ENCODE data around the gene DCLK1.

Gene DCLK1

GRCh38 chr13:36054041-36054440 is 77.1 kb downstream of the DCLK1 start:
- in situ Hi-C loops (cut with HindIII; ENCODE audit: low sequenced_read_pairs), result no loop called here

GRCh38 chr13:36051082-36051481 is 80.1 kb downstream of the DCLK1 start:
- in situ Hi-C loops (cut with HindIII; ENCODE audit: low sequenced_read_pairs), result no loop called here

- in situ Hi-C loops (cut with HindIII; ENCODE audit: low sequenced_read_pairs), result no loop called here
Measured at GRCh38 chr13:36046672-36047071, 84.5 kb downstream of the DCLK1 start.

- in situ Hi-C loops (cut with HindIII; ENCODE audit: low sequenced_read_pairs), result no loop called here
Measured at GRCh38 chr13:36038785-36039555, 92.2 kb downstream of the DCLK1 start.

GRCh38 chr13:36033035-36033434 is 98.1 kb downstream of the DCLK1 start:
- in situ Hi-C loops (cut with HindIII; ENCODE audit: low sequenced_read_pairs), result no loop called here

GRCh38 chr13:36031490-36031889 is 99.7 kb downstream of the DCLK1 start:
- in situ Hi-C loops (cut with HindIII; ENCODE audit: low sequenced_read_pairs), result no loop called here

GRCh38 chr13:36030670-36031331 is 100.4 kb downstream of the DCLK1 start:
- in situ Hi-C loops (cut with HindIII; ENCODE audit: low sequenced_read_pairs), result no loop called here

GRCh38 chr13:36029166-36029565 is 102.0 kb downstream of the DCLK1 start:
- in situ Hi-C loops (cut with HindIII; ENCODE audit: low sequenced_read_pairs), result no loop called here

GRCh38 chr13:36028359-36029025 is 102.7 kb downstream of the DCLK1 start:
- in situ Hi-C loops (cut with HindIII; ENCODE audit: low sequenced_read_pairs), result no loop called here

- in situ Hi-C loops (cut with HindIII; ENCODE audit: low sequenced_read_pairs), result no loop called here
Measured at GRCh38 chr13:36026531-36026930, 104.7 kb downstream of the DCLK1 start.

- in situ Hi-C loops (cut with HindIII; ENCODE audit: low sequenced_read_pairs), result no loop called here
Measured at GRCh38 chr13:36014763-36015162, 116.4 kb downstream of the DCLK1 start.

GRCh38 chr13:36006894-36007675 is 124.1 kb downstream of the DCLK1 start:
- in situ Hi-C loops (cut with HindIII; ENCODE audit: low sequenced_read_pairs), result no loop called here

- in situ Hi-C loops (cut with HindIII; ENCODE audit: low sequenced_read_pairs), result no loop called here
Measured at GRCh38 chr13:36006347-36006746, 124.8 kb downstream of the DCLK1 start.

- in situ Hi-C loops (cut with HindIII; ENCODE audit: low sequenced_read_pairs), result no loop called here
Measured at GRCh38 chr13:36001561-36001960, 129.6 kb downstream of the DCLK1 start.

- in situ Hi-C loops (cut with HindIII; ENCODE audit: low sequenced_read_pairs), result no loop called here
Measured at GRCh38 chr13:36000028-36000427, 131.2 kb downstream of the DCLK1 start.

- in situ Hi-C loops (cut with HindIII; ENCODE audit: low sequenced_read_pairs), result no loop called here
Measured at GRCh38 chr13:35996360-35996759, 134.8 kb downstream of the DCLK1 start.

GRCh38 chr13:35995136-35995535 is 136.0 kb downstream of the DCLK1 start:
- in situ Hi-C loops (cut with HindIII; ENCODE audit: low sequenced_read_pairs), result no loop called here

GRCh38 chr13:35994131-35994966 is 136.8 kb downstream of the DCLK1 start:
- in situ Hi-C loops (cut with HindIII; ENCODE audit: low sequenced_read_pairs), result no loop called here

GRCh38 chr13:35993686-35994085 is 137.5 kb downstream of the DCLK1 start:
- in situ Hi-C loops (cut with HindIII; ENCODE audit: low sequenced_read_pairs), result no loop called here

GRCh38 chr13:35992964-35993363 is 138.2 kb downstream of the DCLK1 start:
- in situ Hi-C loops (cut with HindIII; ENCODE audit: low sequenced_read_pairs), result no loop called here

Data from DLD1 (cell line).